ENCODE data around the gene NAA10.

NAA10 gene

DNA sequence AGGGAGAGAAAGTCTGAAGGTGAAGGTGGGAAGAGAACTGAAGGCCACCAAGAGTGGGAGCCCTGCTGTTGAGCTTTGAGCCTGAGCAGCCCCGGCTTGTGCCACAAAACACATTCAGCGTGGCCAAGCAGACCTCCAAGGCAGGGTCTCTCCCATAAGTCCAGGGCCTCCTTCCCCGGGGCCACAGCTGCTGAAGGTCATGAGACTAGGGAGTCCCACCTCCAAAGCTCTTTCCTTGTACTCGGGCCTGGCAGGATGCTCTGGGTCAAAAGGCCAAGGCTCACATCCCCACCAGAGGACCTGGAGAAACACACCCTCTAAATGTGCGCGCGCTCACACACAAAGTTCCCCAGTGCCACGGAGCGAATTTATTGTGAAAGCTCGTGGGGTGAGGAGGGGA lies 5.3 kb downstream of the NAA10 start:
- FAIRE-seq (no peak), DNase-seq (ENCODE audit: low spot score) (no peak)

DNA sequence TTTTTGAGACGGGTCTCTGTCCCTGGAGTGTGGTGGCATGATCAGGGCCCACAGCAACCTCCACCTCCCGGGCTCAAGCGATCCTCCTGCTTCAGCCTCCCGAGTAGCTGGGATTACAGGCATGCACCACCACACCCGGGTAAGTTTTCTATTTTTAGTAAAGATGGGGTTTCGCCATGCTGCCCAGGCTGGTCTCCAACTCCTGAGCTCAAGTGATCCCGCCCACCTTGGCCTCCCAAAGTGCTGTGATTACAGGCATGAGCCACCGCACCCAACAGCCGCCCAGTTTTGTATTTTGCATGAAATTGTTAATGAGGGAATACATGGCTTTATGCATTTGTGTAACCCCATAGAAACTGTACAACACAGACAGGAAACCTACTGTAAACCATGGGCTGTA lies 6.0 kb downstream of the NAA10 start:
- FAIRE-seq (no peak), DNase-seq (ENCODE audit: low spot score) (no peak)

DNA sequence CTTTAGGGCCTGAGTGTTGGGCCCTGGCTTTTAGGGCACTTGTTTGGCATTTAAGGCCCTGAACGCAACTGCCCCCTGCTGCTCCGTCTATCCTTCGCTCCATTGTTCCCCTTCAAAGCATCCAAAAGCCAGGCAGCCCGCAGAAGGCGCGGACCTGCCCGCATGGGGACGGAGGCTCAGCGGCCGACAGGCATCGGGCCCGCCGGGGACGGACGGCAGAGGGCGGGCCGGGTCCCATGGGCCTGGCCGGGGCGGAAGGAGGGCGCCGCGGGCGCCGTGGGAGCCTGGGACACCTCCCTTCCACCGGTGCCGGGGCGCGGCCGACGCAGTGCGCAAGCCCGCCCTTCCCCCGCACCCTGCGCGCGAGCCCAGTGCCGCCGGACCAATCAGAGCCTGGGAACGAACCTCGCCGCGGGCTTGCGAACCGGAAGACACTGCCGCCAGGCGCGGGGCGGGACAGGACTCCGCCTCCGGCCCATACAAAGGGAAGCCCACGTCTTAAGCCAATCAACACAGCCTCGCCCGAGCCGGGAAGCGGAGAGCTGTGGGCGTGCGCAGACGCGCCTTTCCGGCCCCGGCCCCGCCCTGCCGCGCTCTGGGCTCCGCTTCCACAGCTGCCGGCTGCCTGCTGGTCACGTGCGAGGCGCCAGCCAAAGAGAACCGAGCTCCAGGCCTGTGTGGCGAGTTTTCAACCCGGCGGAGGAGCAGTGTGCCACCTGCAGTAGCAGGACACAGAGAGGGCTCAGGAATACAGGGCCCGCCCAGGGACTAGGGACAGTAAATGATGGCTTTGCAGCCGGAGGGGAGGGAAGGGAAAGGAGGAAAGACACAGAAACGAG lies 6.7 kb downstream of the NAA10 start:
- DNase-seq (ENCODE audit: low spot score) (peak; percentile 95), FAIRE-seq (peak; percentile 94)

DNA sequence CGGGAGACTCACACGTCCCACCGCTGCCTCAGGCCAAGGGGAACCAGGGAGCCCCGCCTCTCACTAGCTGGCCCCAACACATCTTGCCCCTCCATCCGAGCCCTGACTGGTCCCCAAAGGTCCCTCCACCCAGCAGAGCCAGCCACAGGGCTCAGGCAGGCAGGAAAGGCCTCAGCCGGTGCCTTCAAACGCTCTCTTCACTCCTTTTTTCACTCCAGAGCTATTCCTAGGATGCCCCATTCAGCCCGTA lies 7.2 kb downstream of the NAA10 start:
- FAIRE-seq = no peak
- no peak for DNase-seq (ENCODE audit: low spot score)

DNA sequence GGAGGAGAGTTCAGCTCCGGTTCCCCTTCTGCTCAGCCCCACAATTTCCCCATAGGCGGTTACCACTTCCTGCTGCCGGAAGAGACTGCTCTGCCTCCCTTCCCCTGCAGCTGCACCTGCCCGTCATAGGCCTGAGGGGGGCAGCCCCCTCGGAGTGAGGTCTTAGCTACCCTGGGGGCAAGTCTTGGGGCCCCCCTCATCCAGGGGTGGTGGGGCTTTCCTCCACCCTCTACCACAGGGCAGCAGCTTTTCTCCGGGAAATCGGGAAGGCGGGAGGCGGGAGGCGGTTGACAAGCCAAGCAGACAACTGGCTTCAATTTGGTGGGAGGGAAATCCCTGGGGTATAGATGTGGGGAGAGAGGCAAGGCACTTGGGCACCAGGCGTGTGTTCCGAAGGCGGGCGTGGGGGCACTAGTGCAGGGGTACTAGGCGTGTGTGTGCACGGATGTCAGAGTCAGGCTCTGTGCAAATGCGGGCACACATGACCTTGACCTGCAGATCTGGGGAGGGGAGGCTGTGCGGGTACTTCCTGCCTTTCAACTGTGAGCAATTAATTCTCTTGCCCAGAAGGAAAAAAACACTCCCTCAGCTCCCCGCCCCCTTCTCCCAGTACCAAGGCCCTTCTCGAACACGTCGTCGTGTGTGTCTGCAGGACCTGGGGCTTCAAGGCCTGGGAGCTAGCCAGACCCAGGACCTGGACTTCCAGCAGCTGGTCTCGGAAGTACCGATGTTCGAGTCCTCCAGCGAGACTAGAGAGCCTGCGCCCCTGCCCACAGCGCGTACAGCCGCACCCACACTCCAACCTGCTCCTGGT lies 7.8 kb downstream of the NAA10 start:
- FAIRE-seq = no peak
- peak; percentile 10 for DNase-seq (ENCODE audit: low spot score)

DNA sequence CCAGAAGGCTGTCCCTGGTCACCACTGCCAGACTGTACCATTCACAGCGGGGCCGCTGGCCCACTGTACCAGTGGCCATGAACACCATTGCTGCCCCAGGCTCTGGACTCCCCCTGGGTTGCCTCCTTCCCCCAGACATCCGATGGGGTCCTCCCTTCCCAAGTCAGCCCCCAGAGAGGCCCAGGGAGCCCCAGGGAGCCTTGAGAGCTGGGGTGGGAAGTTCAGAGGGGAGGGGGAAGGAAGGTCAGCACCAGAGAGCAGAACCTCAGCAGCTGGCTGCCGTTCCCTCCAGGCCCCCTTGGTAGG lies 8.3 kb downstream of the NAA10 start:
- DNase-seq (ENCODE audit: low spot score) (no peak), FAIRE-seq (no peak)

DNA sequence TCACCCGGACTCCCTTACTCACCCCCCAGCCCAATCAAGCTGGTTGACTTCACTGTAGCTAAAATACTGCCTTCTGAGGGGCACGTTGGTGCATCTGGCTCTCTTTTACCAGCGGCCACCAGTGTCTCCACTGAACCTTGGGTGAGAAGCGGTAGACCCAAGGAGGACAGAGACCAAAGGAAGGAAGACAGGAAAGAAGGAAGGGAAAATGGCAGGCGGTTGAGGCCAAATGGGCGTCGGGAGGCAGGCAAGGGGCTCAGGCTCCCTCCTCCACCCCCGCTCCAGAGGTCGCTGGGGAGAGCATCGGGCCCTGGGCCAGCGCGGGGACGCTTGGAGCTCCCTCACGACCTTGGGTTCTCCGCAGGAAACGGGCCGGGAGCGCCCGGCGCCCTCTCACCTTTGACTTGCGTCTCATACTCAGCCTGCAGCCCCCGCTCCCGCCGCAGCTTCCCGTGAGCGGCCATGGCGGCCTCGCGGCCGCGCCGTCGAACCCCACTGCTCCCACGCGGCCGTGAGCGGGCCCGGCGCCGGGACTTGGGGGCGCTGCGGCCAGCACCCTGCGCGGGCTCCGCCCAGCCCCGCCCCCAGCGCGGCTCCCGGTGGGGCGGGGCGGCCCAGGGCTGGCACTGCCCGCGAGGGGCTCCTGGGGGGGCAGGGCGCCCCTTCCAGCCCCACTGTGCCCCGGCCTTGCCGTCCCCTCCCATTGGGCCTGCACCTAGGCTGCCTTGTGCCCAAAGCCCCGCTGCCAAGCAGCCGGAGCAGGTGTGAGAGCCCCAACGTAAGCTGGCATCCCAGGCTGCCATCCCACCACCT lies 8.9 kb downstream of the NAA10 start, which contains the start of gene ARHGAP4:
TSS of gene ARHGAP4 (minus strand) at position 526 of the 813 bp plus-strand sequence. CDS start at position 464, 62 bp downstream.
- DNase-seq (ENCODE audit: low spot score) (no peak), FAIRE-seq (no peak)

DNA sequence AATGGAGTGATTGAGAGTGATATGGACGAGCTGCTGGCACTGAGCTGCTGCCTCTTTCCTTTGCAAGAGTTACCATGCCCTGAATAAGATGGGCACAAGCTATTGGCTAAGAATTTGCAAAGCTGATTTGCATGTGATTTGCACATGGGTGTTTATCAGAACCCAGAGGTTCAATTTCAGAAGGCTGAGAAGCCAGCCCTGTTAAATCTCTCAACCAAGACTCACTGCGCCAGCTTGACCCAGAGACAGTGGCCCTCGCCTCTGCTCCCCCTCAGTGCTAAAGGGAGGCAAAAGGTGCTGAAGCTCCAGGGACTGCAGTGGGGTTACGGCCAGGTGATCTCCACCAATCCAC lies 9.5 kb downstream of the NAA10 start:
- FAIRE-seq (no peak), DNase-seq (ENCODE audit: low spot score) (no peak)

DNA sequence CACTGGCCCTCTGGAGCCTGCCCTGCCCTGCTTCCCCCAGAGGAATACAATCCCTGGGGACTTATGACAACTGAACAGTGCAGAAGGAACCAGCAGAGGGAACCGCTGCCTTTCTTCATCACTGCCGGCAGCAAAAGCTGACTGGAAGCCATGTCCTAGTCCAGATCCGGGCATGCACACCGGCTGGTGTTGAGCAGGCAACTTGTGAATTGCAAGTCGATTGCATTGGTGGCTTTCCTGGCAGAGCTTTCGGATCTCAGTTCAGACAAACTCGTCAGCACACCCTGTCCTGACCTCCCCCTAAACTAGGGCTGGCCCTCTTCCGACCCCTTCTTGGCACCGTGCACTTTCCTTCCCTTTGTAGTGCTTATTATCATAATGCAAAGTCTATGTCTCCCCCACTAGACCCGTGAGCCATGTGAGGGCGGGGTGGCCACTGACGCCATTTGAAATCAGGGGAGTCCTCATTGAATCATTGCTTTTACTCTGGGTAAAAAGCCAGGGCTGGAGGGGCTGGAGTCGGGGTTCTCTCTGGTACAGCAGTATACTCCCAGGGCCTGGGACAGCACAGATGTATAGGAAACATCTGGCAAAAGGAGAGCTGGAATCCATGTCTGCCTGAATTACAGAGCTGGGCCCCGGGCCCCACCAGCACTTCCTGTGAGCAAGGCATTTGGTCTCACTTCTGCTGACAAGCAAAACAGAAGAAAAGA lies 10.5 kb downstream of the NAA10 start:
- DNase-seq (ENCODE audit: low spot score) (no peak), FAIRE-seq (no peak)

DNA sequence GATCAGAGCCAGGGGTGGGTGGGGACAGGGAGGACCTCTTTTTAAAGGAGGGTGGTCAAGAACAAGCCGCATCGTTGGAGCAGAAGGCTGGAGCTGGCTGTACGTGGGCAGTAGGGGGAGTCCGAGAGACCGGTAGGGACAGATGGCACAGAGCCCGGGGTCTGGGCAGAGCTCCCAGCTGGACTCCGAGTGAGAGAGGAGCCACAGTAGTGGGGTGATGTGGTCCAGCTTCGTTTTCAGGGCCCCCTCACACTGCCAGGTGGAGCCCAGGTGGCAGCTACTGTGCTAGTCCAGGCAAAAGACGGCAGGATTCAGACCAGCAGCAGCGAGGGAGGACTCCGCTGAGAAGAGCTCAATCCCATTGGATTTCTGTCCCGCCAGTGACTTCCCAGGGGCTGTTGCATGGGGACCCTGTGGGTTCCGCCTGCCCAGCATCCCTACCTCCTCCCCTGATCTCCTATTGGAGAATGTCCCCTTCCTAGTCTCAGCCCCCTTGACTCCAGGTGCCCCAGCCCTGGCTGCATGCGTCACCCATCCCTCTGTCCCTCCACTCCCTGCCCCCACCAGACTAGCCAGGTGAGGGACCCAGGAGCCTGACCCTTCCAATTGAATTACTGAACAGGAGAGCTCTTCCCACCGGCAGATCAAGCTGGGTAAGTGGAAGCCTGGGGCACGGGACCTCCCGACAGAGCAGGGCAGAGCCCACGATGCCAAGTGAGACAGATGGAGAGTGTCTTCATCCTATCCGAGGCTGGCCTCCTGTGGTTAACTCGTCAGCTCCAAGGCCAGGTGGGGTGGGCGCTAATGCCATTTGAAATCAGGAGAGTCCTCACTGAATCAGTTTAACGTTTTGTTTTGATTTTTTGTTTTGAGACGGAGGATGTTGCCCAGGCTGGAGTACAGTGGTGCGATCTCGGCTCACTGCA lies 11.6 kb downstream of the NAA10 start:
- no peak for FAIRE-seq
- peak; percentile 22 for DNase-seq (ENCODE audit: low spot score)

DNA sequence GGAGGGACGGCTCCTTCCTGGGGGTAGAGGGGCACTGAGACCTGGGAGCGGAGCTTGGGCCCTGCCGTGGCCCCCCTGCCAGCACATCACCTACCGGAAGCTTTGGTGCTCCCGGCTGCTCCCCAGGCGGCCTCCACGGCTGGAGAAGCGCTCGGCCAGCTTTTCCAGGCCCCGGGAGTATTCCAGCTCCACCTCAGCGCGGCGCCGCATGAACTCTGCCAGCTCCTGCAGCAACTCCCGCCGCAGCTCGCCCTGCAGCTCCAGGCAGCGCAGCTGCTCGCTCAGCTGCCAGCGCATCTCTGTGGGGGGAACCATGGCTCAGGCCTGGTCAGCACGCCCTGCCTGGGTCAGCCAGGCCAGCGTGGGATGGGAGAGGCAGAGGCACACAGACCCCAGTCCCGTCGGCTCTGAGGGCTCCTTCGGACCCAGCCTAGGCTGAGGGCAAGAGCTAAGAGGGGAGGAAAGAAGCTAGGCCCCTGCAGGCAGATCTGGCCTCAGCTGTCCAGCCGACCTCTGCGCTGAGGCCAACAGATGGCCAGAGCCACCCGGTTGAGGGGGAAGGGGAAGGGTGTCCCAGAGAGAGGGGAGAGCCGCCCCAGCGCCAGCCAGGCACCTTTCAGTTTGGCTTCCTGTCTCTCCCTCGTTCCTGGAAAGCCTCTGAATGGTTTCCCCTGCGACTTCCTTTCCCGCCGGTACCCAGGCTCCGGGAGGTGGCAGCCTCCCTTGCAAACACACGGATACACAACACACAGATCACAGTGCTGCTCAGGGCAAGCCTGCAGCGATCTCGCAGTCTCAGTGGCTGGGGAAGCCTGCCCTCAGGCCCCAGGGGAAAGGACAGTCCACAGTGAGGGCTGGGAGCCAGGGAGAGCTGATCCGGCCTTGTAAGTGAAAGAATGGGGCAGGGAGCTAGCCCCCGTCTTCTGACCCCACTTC lies 13.1 kb downstream of the NAA10 start:
- DNase-seq (ENCODE audit: low spot score) (no peak), FAIRE-seq (no peak)

DNA sequence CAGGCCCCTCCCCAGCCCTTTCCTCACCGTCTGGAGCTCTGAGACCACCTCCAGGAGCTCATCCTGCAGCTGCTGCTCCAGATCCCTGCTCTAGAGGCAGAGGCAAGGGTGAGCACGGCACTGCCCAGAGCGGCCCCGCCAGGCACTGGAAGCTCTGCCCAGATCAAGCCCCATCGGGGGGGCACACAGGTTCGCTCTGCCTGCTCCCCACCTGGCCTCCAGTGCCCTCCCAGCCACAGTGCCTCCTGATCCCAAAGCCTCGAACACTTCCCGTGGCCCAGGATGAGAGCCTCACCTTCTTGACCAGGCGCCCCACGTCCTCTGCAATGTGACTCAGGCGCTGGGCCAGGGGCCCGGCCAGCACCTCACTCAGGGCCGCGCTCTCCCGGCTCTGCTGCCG lies 13.8 kb downstream of the NAA10 start:
- FAIRE-seq (no peak), DNase-seq (ENCODE audit: low spot score) (no peak)

DNA sequence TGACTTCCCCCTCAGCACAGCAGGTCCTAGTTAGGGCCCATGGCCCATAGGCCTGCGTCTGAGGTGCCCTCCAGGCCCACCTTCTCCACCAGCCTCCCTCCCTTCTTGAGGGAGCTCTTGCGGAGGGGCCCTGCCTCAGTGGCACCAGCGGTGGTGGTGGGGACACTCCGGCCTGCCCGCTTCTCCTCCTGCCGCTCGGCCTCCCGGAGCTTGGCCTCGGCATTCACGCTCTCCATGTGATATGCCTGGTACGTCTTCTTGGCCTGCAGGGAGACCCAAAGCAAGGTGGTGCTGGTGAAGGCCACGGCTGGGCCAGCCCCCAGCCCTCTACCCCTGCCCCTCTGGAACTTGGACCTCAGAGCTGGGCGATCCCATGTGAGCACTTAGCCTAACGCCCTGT lies 14.3 kb downstream of the NAA10 start:
- DNase-seq (ENCODE audit: low spot score) = no peak
- no peak for FAIRE-seq

DNA sequence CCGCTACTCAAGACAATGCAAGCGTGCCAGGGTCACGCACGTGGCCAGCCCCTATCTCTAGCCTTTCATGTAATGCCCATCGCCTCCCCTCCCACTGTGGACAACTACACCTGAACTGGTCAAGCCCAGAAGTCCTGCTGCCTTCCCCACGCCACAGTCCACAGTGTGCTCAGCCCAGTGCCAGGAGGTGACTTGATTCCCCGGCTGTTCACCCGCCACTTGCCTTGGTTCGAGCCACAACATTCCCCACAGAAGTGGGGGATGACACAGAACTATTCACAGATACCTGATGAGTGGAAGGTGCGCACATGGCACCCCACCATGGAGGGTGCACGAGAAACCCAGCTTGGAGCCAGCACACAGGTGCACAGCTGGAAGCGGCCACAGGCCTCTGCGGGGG lies 15.6 kb downstream of the NAA10 start:
- no peak for DNase-seq (ENCODE audit: low spot score)
- FAIRE-seq = no peak

DNA sequence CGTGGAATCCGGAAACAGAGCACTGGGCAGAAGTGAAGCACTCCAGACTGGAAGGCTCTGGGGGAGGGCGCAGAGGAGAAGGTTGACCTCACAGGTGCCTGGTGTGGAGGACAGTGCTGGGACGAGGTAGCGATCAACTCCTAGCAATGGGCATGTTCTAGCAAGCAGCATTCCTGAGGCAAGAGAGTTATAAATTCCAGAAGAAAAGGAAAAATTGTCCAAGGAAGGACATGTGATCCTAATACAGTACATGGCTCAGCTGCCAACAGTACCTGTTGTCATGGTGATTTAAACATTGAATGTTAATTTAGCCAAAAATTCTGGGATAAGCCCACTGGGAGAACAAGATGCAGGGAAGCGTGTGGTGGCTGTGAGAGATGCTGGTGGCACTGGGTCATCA lies 17.0 kb downstream of the NAA10 start:
- FAIRE-seq = no peak

DNA sequence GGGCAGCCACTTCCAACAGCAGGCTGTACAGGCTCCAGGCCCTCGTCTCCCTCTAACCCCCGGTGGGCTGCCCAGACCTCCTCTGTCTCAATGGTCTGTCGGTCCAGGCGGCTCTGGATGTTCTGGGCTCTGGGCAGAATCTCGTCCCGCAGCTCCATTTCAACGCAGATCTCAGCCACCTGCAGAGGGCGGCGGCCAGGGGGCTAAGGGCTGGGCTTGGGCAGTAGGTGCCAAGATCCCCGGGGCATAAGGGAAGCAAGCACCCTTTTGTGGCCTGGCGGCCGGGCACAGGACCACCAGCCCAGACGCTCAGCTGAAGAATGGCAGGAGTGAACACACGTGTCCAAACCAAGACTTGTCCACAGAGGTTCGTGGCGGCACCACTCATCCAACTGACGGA lies 21.1 kb downstream of the NAA10 start:
- DNase-seq (ENCODE audit: low spot score) (no peak), FAIRE-seq (no peak)

More for the DNA sequence above, 17.0 kb downstream of the NAA10 start:
- no peak for DNase-seq (ENCODE audit: low spot score)

DNA sequence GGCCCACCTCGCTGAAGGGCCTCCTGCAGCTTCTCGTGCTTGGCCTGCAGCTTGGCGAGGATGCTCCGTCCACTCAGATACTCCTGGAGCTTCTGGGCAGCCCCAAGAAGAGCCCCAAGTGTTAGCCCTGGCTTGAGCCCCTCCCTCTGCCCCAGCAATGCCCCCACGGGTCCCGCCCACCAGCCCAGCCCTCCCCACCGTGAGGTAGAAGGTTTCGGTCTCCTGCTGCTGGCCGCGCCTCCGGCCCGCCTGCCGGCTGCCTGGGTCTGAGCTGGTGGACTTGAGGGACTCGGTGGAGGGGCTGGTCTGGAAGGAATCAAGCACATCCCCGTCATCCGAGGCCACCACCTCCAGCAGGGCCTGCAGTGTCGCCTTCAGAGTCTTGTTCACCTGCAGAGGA lies 21.6 kb downstream of the NAA10 start:
- no peak for FAIRE-seq
- DNase-seq (ENCODE audit: low spot score) = no peak

DNA sequence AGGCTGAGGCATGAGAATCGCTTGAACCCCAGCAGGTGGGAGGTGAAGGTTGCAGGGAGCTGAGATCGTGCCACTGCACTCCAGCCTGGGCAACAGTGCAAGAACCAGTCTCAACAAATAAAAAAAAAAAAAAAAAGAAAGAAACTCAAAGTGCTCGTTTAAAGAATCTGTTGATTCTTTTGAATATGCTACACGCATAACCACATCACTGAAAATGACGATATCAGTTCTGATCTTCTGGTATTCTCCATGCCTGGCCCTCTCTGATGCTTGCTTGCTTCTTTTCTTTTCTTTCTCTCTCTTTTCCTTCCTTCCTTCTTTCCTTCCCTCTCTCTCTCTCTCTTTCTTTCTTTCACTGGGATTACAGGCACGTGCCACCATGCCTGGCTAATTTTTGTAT lies 23.0 kb downstream of the NAA10 start:
- FAIRE-seq (no peak), DNase-seq (ENCODE audit: low spot score) (no peak)

DNA sequence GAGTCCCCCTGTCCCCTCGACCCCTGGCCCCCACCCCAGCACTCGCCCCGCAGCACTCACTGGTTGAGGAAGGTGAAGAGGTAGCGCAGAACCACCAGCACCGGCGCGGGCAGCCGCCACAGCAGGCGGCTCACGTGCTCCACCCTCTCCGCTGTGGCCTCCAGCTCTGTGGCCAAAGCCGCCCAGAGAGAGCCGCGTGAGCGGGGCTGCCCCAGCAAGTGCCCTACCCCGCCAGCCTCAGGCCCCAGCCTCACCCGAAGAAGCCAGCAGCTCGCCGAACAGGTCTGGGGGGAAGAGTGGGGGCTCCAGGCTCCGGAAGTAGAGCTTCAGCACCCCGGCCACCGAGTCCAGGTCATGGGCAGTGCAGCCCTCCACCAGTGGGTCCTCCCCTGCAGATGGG lies 24.4 kb downstream of the NAA10 start:
- FAIRE-seq = no peak

DNA sequence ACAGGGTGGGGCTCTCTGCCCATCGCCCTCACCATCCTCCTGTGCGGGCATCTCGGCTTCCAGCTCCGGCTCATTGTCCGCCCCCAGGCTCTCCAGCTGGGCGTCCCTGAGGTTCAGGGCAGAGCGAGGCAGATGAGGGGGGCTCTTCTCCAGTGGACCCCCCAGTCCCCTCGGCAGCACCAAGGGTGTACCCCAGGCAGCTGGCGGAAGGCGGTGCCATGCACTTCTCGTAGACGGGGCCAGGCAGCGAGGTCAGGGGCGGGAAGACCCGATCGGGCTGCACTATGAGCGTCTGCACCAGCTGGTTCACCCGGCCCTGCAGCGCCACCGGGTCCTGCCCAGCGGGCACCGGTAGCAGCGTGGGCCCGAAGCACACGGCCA lies 24.9 kb downstream of the NAA10 start:
- DNase-seq (ENCODE audit: low spot score) (no peak), FAIRE-seq (no peak)

More for the DNA sequence above, 24.4 kb downstream of the NAA10 start:
- no peak for DNase-seq (ENCODE audit: low spot score)

All from RCC 7860 (cell line).